GM21381 (cell line): Measurements from ENCODE around the gene SMPD1.

Source experiments
- ATAC-seq: cut with Tn5 transposase; IDR thresholded peaks from one replicate; pipeline ENCODE4 v1.9.1; 2021; ENCODE audit warnings: mild to moderate bottlenecking, moderate library complexity; ENCODE audit not compliant: unreplicated experiment

The SMPD1 gene

DNA sequence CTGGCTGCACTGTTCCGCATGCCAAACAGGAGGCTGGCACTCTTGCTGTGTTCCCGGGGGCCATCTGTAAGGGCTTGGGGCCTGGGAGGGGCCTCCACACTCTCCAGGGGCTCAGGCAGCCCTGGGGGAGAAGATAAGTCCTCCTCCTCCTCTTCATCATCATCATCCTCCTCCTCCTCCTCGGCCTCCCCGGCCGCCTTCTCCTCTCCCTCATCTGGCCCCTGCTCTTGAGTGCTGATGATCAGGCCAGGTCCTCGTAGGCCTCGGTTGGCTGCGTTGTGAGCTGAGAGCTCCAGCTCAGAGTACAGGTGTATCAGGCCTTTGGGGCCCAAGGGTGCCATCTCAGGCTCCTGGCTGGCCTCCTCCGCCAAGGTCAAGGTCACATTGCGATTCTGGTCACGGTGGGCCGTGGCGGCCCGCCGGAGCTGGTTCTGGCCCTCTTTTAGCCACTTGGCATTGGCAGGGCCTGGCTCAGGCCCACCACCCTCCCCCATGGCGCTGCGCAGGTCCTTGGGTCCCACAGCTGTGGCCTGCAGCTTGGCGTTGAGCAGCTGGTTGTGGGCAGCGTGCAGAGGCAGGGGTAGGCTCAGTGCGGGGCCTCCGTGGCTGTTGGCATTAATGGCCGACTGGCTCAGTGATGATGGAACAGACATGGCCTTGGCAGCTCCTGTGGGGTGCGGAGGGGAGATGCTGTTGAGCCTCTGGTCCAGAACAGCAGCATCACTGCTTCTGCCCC, 20.6 kb downstream of the SMPD1 start:
- ATAC-seq = no peak

DNA sequence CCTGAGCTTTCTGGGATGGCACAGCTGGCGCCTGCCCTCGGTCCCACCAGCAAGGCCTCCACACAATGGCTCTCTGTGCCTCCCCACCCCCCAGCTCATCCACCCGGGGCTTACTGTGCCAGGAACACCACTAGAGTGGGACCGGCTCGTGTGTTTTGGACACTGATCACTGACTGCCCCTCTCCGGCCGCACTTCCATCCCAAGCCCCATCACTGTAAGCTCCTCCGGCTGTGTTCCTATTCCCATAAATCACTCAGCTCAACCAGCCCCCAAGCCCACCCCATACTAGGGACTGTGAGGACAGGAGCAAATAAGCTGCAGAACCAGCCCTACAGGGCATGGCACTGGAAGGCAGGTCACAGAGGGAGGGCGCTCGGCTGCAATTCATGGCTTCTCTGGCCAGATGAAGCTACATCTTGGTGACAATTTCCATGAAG, 21.3 kb downstream of the SMPD1 start:
- no peak for ATAC-seq

DNA sequence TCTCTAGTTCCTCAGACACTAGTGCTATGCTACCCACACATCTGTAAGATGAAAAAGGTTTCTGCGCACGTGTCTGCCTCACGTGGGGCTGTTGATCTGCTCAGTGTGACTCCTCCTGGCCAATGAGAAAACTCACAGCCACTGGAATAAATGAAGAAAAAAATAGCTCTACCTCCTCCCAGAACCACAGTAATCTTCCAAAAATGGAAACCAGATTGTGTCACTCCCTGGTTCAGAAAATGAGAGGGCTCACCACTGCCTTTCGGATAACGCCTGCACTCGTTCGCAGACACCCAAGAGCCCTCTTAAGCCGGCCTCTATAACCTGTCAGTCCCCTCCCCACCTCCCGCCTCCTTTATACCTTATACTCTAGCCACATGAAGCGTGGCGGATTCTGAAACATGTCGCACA, 23.5 kb downstream of the SMPD1 start:
- no peak for ATAC-seq

DNA sequence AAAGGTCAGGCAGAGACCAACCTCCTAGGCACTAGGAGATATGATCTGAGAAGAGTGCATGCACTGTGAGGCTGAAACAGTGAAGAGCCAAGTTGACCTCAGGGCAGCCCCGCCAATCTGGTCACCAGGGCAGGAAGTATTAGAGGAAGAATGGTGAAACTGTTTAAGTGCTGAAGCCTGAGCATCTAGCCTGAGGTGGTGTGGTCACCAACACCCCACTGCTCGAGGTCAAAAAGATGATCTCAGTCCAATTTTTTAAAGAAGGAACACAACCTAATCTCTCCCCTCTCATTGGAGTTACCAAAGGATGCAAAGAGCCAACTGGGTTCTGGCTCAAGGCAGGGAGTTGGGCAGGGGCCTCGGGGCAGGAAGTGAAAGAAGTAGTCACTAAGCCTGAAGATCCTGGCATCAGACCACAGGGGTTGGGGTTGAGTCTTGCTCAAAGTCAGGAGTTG, 24.6 kb downstream of the SMPD1 start:
- ATAC-seq = no peak

DNA sequence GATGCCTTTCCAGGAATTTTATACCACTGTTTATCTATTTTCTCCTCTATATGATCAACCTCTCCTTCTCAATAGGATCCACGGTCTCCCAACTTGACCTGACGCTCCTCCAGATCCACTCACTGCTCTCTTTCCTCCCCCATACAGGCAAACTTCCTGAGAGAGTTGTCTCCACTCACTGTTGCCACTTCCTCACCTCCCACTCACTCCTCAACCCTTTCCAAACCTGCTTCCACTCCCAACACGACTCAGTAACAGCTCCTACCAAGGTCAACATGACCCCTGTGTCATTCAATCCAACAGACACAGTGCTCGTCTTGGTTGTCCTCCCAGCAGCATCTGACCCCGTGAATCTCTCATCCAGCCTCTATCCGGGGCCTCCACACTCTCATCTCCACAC, 25.5 kb downstream of the SMPD1 start:
- no peak for ATAC-seq

DNA sequence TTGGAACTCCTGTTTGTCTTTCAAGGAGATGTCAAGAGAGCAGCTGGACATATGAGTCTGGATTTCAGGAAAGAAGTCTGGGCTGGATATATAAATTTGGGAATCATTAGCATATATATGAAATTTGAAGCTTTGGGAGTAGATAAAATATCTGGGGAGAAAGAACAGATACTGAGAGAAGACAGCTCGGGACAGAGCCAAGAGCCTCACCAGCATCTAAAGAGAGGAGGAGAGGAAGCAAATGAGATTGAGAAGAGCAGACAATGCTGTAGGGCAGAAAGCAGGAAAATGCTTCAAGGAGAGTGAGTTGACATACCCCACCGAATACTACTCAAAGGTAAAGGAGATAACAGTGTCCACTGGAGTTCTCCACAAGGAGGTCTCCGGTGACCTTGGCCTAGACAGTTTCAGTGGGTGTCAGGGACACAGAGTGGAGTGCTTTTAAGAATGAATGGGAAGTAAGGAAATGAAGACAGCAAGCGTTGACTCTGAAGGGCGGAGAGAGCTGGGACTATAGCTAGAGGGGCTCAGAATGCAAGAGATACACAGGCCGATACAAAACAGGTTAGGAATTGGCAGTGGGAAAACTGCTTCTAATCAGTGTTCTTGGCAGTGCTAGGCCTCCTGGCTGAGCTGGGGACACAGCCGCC, 27.8 kb downstream of the SMPD1 start:
- no peak for ATAC-seq

DNA sequence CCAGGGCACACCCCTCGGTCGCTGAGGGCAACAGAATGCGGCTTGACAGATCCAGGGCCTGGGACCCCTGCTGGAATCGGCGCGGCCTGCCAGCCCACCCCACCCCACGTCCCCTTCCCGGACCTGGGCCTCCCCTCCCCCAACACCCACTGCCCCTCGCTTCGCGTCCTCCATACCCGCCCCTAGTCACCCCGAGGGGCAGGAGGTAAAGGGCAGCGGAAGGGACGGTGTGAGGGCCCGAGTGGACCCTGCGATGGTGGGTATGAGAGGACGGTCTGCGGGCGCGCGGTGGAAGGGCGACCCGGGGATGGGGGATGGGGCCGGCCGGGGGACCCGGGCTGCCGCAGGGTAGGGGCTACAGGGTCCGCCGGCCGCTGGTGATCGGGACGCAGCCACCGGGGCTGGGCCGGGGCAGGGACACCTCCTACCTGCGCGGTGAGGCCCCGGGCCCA, 28.3 kb downstream of the SMPD1 start:
- no peak for ATAC-seq

DNA sequence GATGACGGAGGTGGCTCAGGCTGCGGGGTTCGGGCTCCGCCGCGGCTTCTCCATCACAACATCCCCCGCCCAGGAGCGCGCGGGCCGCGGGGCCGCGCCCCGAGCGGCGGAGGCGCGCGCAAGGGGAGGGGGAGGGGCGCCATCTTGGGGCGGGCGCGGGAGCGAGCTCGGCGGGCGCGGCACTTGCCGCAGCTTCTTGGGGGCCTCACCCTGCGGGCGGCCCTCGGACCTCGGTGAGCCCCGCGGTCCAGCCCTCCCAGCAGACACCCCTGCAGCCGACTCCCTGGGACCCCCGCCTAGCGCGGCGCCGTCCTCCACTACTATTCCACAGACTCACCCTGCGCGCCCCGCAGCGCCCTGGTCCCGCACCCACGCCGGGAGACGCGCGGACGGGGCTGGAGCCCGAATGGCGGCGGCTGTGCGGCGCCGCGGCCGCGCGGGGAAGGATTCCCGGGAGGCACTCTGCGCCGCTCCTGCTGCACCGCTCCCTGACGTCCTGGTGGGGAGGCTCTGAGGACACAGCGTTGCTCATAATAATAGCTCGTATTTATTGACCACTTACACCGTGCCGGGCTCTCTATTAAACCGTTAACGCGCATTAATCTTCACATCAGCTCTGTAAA, 28.8 kb downstream of the SMPD1 start, which contains the start of gene APBB1:
APBB1 (minus strand) TSS at position 86 of the 623 bp plus-strand sequence. CDS start 7,747 bp downstream, outside the sequence.
- no peak for ATAC-seq

DNA sequence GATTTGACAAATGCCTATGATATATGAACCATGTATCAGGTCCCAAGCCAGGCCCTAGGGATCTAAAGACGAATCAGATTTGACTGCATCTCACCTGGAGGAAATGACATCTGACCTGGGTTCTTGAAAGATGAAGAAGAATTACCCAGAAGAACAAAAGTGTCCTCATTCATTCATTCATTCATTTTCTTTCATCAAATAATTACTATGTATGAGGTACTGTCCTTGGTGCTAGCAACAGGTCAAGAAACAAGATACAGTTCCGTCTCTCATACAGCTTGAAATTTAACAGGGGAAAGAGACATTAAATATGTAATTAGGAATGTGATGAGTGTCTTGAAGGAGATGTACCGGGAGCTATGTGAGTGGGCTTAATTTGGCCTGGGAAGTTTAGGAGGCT, 30.4 kb downstream of the SMPD1 start:
- no peak for ATAC-seq

DNA sequence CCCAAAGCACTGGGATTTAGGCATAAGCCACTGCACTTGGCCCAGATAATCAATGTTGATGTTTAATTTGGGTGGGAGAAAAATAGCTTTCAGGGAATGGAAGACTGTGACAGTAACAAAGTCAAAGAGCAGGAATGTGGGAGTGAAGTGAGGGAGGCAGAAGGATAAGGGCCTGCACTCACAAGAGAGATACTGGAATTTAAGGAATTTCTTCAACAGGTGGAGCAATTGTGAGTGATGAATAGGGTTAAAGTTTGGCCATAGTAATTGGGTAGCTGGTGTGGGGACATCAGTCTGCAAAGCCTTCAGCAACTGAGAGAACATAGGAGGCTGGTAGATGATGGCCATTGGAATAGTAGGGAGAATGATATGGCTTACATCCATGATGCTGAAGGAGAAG, 37.2 kb downstream of the SMPD1 start:
- no peak for ATAC-seq

DNA sequence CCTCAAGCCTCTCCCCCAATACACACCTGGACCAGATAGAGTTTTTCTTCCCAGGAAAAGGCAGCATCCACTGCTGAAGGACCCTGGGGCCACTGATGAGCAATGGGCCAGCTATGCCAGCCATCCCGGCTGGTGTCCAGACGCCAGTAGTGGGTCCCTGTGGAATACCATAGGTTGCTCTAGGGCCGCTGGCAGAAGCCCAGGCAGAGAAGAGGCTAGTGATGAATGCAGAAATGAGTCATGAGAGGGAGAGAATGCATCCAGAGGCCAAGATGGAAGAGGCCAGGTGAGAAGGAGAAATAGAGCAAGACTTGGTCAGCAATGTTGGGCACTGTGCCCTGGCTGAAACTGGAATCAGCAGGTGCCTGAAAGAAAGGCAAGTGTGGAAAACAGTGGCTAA, 41.6 kb downstream of the SMPD1 start:
- no peak for ATAC-seq

DNA sequence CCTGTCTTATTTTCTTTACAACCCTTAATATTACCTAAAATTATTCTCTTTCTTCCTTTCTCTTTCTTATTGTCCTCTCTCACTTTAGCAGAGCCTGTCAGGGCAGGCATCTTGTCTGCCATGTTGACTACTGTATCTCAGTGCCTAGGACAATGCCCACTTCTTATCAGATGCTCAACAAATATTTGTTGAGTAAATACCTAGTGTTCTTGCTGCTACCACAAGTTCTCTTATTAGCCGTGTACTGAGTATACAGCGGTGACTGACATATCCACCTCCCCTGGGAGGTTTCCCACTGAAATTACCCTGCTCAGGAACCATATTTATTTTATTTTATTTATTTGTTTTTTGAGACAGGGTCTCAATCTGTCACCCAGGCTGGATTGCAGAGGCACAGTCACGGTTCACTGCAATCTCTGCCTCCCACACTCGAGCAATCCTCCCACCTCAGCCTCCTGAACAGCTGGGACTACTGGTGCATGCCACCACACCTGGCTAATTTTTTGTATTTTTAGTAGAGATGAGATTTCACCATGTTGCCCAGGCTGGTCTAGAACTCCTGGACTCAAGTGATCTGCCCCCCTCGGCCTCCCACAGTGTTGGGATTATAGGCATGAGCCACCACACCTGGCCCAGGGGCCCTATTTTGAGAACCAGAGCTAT, 43.9 kb downstream of the SMPD1 start:
- ATAC-seq = no peak

DNA sequence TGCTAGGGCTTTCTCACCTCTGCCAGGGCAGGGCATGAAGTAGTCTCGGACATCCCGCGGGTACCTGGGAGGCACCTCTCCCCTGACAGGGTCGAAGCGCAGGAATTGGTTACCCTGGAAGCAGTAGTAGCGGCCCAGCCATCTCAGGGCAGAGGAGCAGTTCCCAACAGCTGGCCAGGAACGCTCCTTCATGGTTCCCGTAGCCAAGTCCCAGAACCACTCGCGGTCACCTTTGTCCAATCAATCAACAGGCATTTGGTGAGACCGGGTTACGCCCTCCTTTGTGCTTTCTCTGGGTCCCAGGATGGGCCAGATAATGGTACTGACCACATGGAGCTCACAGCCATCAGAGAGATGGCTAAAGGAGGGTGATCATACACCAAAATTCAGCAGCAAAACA, 47.1 kb downstream of the SMPD1 start:
- ATAC-seq = no peak

DNA sequence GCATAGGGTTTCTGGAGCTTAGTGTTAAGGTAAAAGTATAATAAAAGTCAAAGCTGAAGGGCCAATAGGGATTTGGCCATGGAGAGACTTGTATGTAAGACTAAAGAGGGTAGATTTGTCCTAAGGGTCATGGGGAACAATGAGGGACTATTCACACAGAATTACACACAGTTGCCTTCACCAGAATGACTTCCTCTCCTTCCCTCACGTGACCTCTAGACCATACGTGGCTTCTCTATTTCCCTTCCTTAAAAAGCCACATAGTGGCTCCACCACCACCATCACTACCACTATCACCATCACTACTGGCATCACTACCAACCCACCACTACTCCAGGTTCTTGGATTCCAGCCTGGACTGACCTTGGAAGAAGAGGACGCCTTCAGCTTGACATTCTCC, 47.7 kb downstream of the SMPD1 start:
- no peak for ATAC-seq

DNA sequence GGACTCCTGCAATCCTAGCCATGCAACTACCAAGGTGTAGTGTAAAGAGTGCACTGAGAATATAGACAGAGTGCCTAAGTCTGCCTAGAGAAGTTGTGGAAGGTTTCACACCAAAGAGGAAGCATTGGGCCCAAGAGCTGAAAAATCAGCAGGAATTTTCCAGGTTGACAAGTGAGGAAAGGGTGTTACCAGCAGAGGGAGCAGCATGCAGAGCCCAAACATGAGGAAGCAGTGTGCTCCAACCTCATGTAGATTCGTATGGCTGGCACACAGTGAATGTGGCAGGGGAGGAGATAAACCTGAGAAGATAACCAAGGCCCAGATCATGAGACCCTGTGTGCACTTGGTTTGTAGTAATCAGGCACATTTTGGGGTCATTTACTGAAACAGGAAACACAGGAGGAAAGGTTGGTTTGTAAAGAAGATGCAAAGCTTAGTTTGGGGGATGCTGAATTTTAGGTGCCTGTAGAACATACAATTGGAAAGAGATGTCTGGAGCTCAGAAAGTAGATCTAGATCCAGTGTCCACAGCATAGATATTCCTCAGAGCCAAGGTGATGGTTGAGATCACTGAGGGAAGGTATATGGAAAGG, 48.8 kb downstream of the SMPD1 start:
- no peak for ATAC-seq

DNA sequence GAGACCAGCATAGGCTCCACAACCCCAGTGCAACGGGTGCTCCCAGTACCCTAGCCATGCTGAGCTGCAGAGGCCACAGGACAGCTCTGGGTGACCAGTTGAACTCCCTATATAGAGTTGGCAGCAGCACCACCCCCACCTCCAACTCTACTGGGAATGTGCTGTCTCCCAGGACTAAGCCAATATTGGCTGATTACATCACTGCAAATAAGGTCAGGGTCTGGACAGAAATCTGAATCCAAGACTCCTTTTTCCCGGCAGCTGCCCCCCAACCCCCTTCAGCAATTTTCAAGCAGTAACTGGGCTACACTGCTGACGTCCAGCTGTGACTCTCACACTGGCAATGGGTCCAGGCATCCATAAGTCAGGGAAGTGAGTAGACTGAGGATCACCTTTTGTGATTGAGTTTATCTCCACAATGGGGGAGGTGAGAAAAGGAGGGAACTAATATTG, 50.7 kb downstream of the SMPD1 start, which contains the start of gene HPX:
HPX (minus strand) TSS at position 82 of the 453 bp plus-strand sequence; CDS start at position 58, 24 bp downstream.
- no peak for ATAC-seq

DNA sequence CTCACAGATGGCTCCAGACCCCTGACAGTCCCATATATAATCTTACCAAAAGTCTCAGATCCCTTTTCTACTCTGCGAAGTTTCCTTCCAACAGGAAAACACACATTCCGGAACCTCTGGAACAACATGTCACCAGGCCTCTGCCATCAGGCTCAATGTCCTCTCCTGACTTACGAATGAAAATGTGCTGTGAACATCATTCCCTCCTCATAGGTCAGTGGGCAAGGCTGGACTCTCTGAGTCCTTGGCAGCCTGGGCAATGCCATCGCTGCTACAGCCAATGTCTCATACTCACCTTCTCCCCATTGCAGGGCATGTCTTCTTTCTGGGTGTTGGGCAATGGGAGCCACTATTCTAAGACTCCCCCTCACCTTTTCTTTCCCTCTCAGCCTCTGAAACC, 52.2 kb downstream of the SMPD1 start:
- no peak for ATAC-seq

DNA sequence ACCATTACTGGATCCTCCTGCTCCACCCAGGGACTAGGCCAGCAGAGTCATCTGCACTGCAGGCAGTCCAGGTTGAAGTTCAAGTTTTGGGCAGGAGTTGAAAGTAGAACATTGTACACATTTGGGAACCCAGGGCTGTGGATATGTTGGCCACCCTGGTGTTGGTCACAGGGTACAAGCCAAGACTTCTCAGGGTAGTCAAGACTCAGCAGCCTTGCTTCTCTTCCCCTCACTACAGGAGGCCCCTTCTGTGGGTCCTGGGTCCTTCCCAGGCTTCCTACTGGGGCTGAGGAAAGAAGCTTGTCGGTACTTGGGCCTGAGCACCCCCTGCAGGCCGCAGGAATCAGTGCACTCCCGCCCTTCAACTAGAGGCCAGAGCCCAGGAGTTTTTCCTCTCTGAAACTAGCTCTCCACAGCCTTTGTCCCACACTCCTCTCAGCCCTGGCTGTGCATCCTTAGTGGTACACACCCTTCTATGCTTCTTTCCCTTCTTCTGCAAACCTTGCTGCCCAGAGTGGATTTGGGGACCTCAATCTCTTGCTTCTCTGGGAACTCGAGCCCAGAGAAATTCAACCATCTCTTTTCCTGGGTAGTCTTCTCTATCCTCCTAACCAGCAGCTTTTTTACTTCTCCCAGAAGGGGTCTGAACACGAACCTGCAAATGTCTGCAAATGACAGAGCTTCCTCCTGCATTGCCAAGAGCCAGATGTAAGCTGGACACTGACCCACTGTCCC, 53.2 kb downstream of the SMPD1 start:
- peak; percentile 88 for ATAC-seq
